Measurements from ENCODE around the gene RENBP.

RENBP gene

DNA sequence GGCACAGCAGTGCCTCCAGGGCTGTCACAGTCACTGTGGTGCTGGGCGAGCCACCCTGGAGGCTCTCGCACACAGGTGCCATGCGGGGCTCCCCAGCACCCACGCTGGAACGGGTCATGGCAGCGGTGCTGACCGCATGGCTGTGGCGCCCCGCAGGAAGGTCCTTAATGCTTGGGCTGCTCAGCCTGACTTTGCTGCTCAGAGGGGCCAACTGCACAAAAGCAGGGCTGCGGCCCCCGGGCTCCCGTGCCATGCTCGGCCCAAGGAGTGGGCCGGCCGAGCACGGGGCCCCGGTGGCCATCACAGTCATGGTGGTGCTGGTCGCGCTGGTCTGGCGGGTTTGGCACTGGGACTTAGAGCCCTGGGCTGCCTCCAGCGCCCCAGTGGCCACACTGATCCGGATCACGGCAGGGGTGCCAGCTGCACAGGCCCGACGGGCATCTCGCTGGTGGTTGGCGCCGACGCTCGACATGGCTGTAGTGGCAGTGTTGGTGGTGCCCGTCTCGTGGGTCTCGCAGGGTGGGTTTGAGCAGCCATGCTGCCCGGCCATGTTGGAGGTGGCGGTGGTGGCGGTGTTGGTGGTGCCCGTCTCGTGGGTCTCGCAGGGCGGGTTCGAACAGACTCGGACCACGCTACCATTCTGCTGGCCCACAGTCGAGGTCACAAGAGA lies 10.2 kb upstream of the RENBP start:
- Histone ChIP-seq H3K9me2 (replicated peaks; ENCODE audit: insufficient read depth, low read length) (no peaks in the 10 kb centered on the region), H3F3A (ENCODE audit: insufficient read depth, low read length) (no peaks in the 10 kb centered on the region), H3K27me3 (replicated peaks; ENCODE audit: insufficient read depth, low read length) (no peaks in the 10 kb centered on the region), H3K36me3 (replicated peaks; ENCODE audit: insufficient read depth, low read length) (peaks cover 5% of the 10 kb centered on the region; the same call in 1 of the 2 replicates), H3K4me1 (ENCODE audit: low read length) (no peaks in the 10 kb centered on the region), H3K9ac (ENCODE audit: low read length) (no peak overlapping the region), H3K4me2 (ENCODE audit: low read depth, low read length) (no peak overlapping the region), H3K27ac (ENCODE audit: low read length) (no peak overlapping the region), H2AFZ (ENCODE audit: low read length) (no peak overlapping the region), H3K9me3 (replicated peaks; ENCODE audit: insufficient read depth, low read length) (no peaks in the 10 kb centered on the region), H3K4me3 (ENCODE audit: low read length) (no peak overlapping the region), H4K20me1 (ENCODE audit: insufficient read depth, low read length) (no peaks in the 10 kb centered on the region), H3K79me2 (ENCODE audit: low read length) (peaks cover 14% of the 10 kb centered on the region; the same call in 1 of the 2 replicates)
- DNase-seq = no peak
- no peak for TF ChIP-seq EZH2 (optimal IDR thresholded peaks at IDR 0.05; ENCODE audit: low read depth, low read length)
- TF ChIP-seq, protein P1, sequence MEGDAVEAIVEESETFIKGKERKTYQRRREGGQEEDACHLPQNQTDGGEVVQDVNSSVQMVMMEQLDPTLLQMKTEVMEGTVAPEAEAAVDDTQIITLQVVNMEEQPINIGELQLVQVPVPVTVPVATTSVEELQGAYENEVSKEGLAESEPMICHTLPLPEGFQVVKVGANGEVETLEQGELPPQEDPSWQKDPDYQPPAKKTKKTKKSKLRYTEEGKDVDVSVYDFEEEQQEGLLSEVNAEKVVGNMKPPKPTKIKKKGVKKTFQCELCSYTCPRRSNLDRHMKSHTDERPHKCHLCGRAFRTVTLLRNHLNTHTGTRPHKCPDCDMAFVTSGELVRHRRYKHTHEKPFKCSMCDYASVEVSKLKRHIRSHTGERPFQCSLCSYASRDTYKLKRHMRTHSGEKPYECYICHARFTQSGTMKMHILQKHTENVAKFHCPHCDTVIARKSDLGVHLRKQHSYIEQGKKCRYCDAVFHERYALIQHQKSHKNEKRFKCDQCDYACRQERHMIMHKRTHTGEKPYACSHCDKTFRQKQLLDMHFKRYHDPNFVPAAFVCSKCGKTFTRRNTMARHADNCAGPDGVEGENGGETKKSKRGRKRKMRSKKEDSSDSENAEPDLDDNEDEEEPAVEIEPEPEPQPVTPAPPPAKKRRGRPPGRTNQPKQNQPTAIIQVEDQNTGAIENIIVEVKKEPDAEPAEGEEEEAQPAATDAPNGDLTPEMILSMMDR (IDR thresholded peaks at IDR 0.05; ENCODE audit: low read length) = no peak
- TF ChIP-seq EZH2phosphoT487 (IDR thresholded peaks at IDR 0.05; ENCODE audit: low read length) = no peak

DNA sequence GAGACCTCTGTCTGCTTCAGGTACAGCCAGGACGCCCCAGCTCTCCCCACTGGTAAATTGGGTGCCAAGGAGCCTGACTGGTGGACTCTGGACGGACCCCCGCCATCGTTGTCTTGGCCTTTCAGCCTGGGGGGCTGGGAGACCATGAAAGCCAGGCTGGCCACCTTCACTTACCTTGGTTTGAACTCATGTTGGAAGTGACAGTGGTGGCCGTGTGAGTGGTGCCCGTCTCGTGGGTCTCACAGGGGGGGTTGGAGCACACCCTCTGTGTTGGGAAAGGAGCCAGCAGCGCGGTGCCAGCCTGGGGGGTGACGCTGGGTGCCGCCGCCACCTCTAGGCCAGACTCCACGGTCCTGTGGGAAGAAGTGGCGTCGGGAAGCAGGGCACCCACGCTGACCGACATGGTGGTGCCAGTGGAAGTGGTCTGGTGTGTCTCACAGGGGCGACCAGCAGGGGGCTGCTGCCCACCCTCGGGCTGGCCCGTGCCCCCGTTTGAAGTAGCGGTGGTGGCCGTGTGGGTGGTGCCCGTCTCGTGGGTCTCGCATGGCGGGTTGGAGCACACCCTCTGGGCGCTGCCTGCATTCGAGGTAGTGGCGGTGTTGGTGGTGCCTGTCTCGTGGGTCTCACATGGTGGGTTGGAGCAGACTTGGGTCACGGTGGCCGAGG lies 9.6 kb upstream of the RENBP start:
- Histone ChIP-seq H3K4me2 (ENCODE audit: low read depth, low read length) (no peak overlapping the region), H3K27ac (ENCODE audit: low read length) (no peak overlapping the region), H3K9me2 (replicated peaks; ENCODE audit: insufficient read depth, low read length) (no peaks in the 10 kb centered on the region), H2AFZ (ENCODE audit: low read length) (no peak overlapping the region), H4K20me1 (ENCODE audit: insufficient read depth, low read length) (no peaks in the 10 kb centered on the region), H3K4me1 (ENCODE audit: low read length) (no peaks in the 10 kb centered on the region), H3K27me3 (replicated peaks; ENCODE audit: insufficient read depth, low read length) (no peaks in the 10 kb centered on the region), H3F3A (ENCODE audit: insufficient read depth, low read length) (no peaks in the 10 kb centered on the region), H3K9ac (ENCODE audit: low read length) (no peak overlapping the region), H3K36me3 (replicated peaks; ENCODE audit: insufficient read depth, low read length) (peaks cover 5% of the 10 kb centered on the region; the same call in 1 of the 2 replicates), H3K4me3 (ENCODE audit: low read length) (no peak overlapping the region), H3K9me3 (replicated peaks; ENCODE audit: insufficient read depth, low read length) (no peaks in the 10 kb centered on the region), H3K79me2 (ENCODE audit: low read length) (peaks cover 14% of the 10 kb centered on the region; the same call in 1 of the 2 replicates)
- no peak for DNase-seq
- TF ChIP-seq, protein P1 (IDR thresholded peaks at IDR 0.05; ENCODE audit: low read length) = peak; percentile 8; the same call in 1 of the 2 replicates
- no peak for TF ChIP-seq EZH2phosphoT487 (IDR thresholded peaks at IDR 0.05; ENCODE audit: low read length)

DNA sequence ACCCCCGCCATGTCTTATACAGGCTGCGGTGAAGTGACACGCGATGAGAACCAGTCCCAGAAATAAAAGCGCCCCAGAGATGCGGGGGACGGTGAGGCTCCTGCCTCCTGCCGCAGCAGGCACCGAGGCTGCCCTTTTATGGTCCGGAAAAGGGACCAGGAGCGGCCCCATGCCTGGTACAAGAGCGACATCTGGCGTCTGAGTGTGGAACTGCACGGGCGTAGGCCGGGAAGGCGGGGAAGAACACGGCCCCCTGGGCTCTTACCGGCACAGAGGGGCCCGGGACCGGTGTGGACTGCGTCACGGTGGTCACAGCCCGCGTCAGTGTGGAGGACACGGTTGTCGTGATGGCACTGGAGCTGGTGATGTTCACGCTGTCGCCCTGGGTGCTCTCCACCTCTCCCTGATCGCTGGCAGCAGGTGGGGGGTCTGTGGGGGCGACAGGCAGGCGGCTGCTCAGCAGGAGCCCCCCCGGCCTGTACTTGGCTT lies 8.9 kb upstream of the RENBP start:
- Histone ChIP-seq H3K27me3 (replicated peaks; ENCODE audit: insufficient read depth, low read length) (no peaks in the 10 kb centered on the region), H2AFZ (ENCODE audit: low read length) (no peak overlapping the region)
- DNase-seq = peak; percentile 56

More for the DNA sequence above, 8.9 kb upstream of the RENBP start:
- Histone ChIP-seq H3K27ac (ENCODE audit: low read length) (no peak overlapping the region), H3K4me2 (ENCODE audit: low read depth, low read length) (no peak overlapping the region), H3K9ac (ENCODE audit: low read length) (no peak overlapping the region), H3K4me3 (ENCODE audit: low read length) (no peak overlapping the region), H3K9me3 (replicated peaks; ENCODE audit: insufficient read depth, low read length) (no peaks in the 10 kb centered on the region), H3K79me2 (ENCODE audit: low read length) (peaks cover 14% of the 10 kb centered on the region; the same call in 1 of the 2 replicates), H3K4me1 (ENCODE audit: low read length) (no peaks in the 10 kb centered on the region), H3K9me2 (replicated peaks; ENCODE audit: insufficient read depth, low read length) (no peaks in the 10 kb centered on the region), H3F3A (ENCODE audit: insufficient read depth, low read length) (peaks cover 3% of the 10 kb centered on the region; the same call in 1 of the 2 replicates), H3K36me3 (replicated peaks; ENCODE audit: insufficient read depth, low read length) (peaks cover 5% of the 10 kb centered on the region; the same call in 1 of the 2 replicates), H4K20me1 (ENCODE audit: insufficient read depth, low read length) (no peaks in the 10 kb centered on the region)
- no peak for TF ChIP-seq EZH2 (optimal IDR thresholded peaks at IDR 0.05; ENCODE audit: low read depth, low read length)
- TF ChIP-seq, protein P1 (IDR thresholded peaks at IDR 0.05; ENCODE audit: low read length) = peak; percentile 86
- TF ChIP-seq EZH2phosphoT487 (IDR thresholded peaks at IDR 0.05; ENCODE audit: low read length) = no peak

Measured in MM.1S (cell line).